ENCODE measurements around the gene FLII. TPM values are rescaled to one million over a fixed set of nuclear protein-coding genes. Genes with fewer than 3 reads are reported as not detected.

The FLII gene
- total and polyA plus RNA-seq, 2 of the 8 experiments (the other 6 are each of a cell fraction or from before 2014, with no cell fraction given), result 300 to 549 TPM

DNA sequence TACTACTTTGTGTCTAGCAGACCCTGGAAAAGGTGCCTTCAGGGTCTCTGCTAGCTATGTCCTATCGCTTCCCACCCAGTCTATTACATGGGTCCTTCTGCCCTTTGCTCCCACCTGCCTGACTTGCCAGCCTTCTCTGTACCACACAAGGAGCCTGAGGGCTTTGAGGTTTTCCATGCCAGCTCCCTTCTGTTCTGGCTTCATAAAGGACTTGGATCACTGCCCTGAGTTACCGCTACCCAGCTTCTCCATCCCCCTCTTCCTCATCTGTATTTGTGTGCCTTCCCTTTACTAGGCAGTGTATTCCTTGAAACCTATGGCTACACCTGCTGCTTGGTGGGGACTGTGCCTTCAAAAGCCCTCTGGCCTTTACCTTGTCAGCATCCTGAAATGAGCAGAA lies 52.7 kb downstream of the FLII start (continued):
- TF ChIP-seq, protein P1, sequence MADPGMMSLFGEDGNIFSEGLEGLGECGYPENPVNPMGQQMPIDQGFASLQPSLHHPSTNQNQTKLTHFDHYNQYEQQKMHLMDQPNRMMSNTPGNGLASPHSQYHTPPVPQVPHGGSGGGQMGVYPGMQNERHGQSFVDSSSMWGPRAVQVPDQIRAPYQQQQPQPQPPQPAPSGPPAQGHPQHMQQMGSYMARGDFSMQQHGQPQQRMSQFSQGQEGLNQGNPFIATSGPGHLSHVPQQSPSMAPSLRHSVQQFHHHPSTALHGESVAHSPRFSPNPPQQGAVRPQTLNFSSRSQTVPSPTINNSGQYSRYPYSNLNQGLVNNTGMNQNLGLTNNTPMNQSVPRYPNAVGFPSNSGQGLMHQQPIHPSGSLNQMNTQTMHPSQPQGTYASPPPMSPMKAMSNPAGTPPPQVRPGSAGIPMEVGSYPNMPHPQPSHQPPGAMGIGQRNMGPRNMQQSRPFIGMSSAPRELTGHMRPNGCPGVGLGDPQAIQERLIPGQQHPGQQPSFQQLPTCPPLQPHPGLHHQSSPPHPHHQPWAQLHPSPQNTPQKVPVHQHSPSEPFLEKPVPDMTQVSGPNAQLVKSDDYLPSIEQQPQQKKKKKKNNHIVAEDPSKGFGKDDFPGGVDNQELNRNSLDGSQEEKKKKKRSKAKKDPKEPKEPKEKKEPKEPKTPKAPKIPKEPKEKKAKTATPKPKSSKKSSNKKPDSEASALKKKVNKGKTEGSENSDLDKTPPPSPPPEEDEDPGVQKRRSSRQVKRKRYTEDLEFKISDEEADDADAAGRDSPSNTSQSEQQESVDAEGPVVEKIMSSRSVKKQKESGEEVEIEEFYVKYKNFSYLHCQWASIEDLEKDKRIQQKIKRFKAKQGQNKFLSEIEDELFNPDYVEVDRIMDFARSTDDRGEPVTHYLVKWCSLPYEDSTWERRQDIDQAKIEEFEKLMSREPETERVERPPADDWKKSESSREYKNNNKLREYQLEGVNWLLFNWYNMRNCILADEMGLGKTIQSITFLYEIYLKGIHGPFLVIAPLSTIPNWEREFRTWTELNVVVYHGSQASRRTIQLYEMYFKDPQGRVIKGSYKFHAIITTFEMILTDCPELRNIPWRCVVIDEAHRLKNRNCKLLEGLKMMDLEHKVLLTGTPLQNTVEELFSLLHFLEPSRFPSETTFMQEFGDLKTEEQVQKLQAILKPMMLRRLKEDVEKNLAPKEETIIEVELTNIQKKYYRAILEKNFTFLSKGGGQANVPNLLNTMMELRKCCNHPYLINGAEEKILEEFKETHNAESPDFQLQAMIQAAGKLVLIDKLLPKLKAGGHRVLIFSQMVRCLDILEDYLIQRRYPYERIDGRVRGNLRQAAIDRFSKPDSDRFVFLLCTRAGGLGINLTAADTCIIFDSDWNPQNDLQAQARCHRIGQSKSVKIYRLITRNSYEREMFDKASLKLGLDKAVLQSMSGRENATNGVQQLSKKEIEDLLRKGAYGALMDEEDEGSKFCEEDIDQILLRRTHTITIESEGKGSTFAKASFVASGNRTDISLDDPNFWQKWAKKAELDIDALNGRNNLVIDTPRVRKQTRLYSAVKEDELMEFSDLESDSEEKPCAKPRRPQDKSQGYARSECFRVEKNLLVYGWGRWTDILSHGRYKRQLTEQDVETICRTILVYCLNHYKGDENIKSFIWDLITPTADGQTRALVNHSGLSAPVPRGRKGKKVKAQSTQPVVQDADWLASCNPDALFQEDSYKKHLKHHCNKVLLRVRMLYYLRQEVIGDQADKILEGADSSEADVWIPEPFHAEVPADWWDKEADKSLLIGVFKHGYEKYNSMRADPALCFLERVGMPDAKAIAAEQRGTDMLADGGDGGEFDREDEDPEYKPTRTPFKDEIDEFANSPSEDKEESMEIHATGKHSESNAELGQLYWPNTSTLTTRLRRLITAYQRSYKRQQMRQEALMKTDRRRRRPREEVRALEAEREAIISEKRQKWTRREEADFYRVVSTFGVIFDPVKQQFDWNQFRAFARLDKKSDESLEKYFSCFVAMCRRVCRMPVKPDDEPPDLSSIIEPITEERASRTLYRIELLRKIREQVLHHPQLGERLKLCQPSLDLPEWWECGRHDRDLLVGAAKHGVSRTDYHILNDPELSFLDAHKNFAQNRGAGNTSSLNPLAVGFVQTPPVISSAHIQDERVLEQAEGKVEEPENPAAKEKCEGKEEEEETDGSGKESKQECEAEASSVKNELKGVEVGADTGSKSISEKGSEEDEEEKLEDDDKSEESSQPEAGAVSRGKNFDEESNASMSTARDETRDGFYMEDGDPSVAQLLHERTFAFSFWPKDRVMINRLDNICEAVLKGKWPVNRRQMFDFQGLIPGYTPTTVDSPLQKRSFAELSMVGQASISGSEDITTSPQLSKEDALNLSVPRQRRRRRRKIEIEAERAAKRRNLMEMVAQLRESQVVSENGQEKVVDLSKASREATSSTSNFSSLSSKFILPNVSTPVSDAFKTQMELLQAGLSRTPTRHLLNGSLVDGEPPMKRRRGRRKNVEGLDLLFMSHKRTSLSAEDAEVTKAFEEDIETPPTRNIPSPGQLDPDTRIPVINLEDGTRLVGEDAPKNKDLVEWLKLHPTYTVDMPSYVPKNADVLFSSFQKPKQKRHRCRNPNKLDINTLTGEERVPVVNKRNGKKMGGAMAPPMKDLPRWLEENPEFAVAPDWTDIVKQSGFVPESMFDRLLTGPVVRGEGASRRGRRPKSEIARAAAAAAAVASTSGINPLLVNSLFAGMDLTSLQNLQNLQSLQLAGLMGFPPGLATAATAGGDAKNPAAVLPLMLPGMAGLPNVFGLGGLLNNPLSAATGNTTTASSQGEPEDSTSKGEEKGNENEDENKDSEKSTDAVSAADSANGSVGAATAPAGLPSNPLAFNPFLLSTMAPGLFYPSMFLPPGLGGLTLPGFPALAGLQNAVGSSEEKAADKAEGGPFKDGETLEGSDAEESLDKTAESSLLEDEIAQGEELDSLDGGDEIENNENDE (IDR thresholded peaks at IDR 0.05; ENCODE audit: insufficient replicate concordance, low read length), result no peak
- TF ChIP-seq ATF3 (IDR thresholded peaks at IDR 0.05; ENCODE audit: insufficient read depth, low read depth, low read length) (no peak), GABPA (IDR thresholded peaks at IDR 0.05; ENCODE audit: borderline replicate concordance, insufficient read depth, low read length) (no peak), CHD2 (IDR thresholded peaks at IDR 0.05; ENCODE audit: low read length) (no peak), KDM4A (IDR thresholded peaks at IDR 0.05; ENCODE audit: low read depth, low read length, severe bottlenecking) (no peak)
